Activated gamma-delta T cell treated with Interleukin-2 at 50 U/mL for 16 hours (primary cell): Measurements from ENCODE around the gene DNALI1.

Source experiments
- DNase-seq: peaks from one replicate; pipeline ENCODE4 v3.0.0-alpha.2; 2020

Gene DNALI1

GRCh38 chr1:37605061-37605650 lies 48.4 kb downstream of the DNALI1 start:
- DNase-seq: no peak

GRCh38 chr1:37605806-37606474 lies 49.2 kb downstream of the DNALI1 start:
- DNase-seq: no peak

- no peak for DNase-seq
Observed at GRCh38 chr1:37606481-37607263, 49.9 kb downstream of the DNALI1 start.

GRCh38 chr1:37609002-37609401 lies 52.3 kb downstream of the DNALI1 start:
- DNase-seq: no peak

- DNase-seq: no peak
Observed at GRCh38 chr1:37609994-37610393, 53.3 kb downstream of the DNALI1 start.

- no peak for DNase-seq
Observed at GRCh38 chr1:37612186-37612585, 55.4 kb downstream of the DNALI1 start.

- DNase-seq: no peak
Observed at GRCh38 chr1:37614105-37614504, 57.4 kb downstream of the DNALI1 start.

GRCh38 chr1:37616330-37616729 lies 59.6 kb downstream of the DNALI1 start:
- DNase-seq: no peak
